HCT116 (cell line): ENCODE measurements around the gene EEF1A2. TPM values are rescaled to one million over a fixed set of nuclear protein-coding genes. Genes with fewer than 3 reads are reported as not detected.

Source experiments
- ATAC-seq: fragments of 200-7000 bp; cut with Tn5 transposase; 2 replicates; pipeline ENCODE4 v1.9.1; 2020; ENCODE audit warnings: mild to moderate bottlenecking, moderate library complexity
- BruUV-seq: library from RNA; stranded (reverse); fragments of 400-500 nt; replicated peaks from 2 replicates; lab custom pipeline; 2021; lab: Mats Ljungman, UMichigan
- CTCF ChIA-PET: fragments of 300-600 bp; sonication (Branson Sonifier 250); formaldehyde crosslinking; loops from one replicate; lab custom pipeline; 2021; ENCODE audit warnings: antibody characterized with exemption; lab: Charles Lee
- POLR2A ChIA-PET: fragments of 300-600, 350-600 bp; sonication (Branson Sonifier 250); formaldehyde crosslinking; loops from one replicate; lab custom pipeline; 2021; ENCODE audit warnings: antibody characterized with exemption; lab: Charles Lee
- RAD21 ChIA-PET, 2 experiments: fragments of 300-600 bp; sonication (Branson Sonifier 250); formaldehyde crosslinking; loops; one replicate each; lab custom pipeline; 2023; ENCODE audit warnings: low total read pairs in 2 of 2; ENCODE audit not compliant: uncharacterized antibody in 2 of 2, unreplicated experiment in 2 of 2, low non-redundant PET in 1 of 2; lab: Charles Lee
- DNase-seq: peaks from one replicate; pipeline ENCODE4 v3.0.0-alpha.2; 2010; ENCODE audit warnings: low read depth, low spot score
- H2AFZ ChIP-seq: fragments of 200-600 bp; shearing (Covaris generic), sonication (generic); 2 replicates; pipeline ENCODE4 v1.6.1; 2017; ENCODE audit warnings: low read depth, mixed run types, mixed read lengths, antibody characterized with exemption, low read length; ENCODE audit not compliant: poor library complexity, severe bottlenecking
- H3K27ac ChIP-seq: 2 replicates; pipeline ENCODE4 v1.5.1; 2012; ENCODE audit warnings: low read depth, low read length
- H3K27me3 ChIP-seq: fragments of 200-600 bp; sonication (generic); 2 replicates; pipeline ENCODE4 v1.6.1; 2016; ENCODE audit warnings: mixed run types, low read length, mixed read lengths; ENCODE audit not compliant: insufficient read depth
- H3K36me3 ChIP-seq, 2 experiments: fragments of 200-500 bp in 1 of 2; fragments of 200-600 bp in 1 of 2; sonication (Bioruptor generic) in 1 of 2; sonication (generic) in 1 of 2; 2 replicates each; pipeline versions ENCODE4 v1.5.1 to v1.6.1; 2014 to 2016; ENCODE audit warnings: low read length in 2 of 2, inconsistent platforms in 1 of 2, mixed read lengths in 1 of 2, mixed run types in 1 of 2; ENCODE audit not compliant: insufficient read depth in 2 of 2, control insufficient read depth in 1 of 2
- H3K4me1 ChIP-seq, 2 experiments: fragments of 200-600 bp in 1 of 2; sonication (generic) in 1 of 2; 2 replicates each; pipeline versions ENCODE4 v1.5.1 to v1.6.1; 2012 to 2017; ENCODE audit warnings: low read length in 2 of 2, inconsistent platforms in 1 of 2, mild to moderate bottlenecking in 1 of 2, mixed read lengths in 1 of 2, mixed run types in 1 of 2, moderate library complexity in 1 of 2; ENCODE audit not compliant: insufficient read depth in 2 of 2, control insufficient read depth in 1 of 2
- H3K4me2 ChIP-seq: fragments of 200-600 bp; sonication (generic); 2 replicates; pipeline ENCODE4 v1.6.1; 2017; ENCODE audit warnings: mixed run types, low read length, mixed read lengths
- H3K4me3 ChIP-seq, 2 experiments: fragments of 200-600 bp in 1 of 2; sonication (generic) in 1 of 2; replicated peaks in 1 of 2; 2 replicates each; pipeline ENCODE4 v1.5.1; 2011 to 2016; ENCODE audit warnings: low read length in 2 of 2, control low read depth in 1 of 2, low read depth in 1 of 2, mild to moderate bottlenecking in 1 of 2, mixed read lengths in 1 of 2, mixed run types in 1 of 2
- H3K79me2 ChIP-seq: fragments of 200-600 bp; sonication (generic); 2 replicates; pipeline ENCODE4 v1.6.1; 2017; ENCODE audit warnings: mild to moderate bottlenecking, mixed run types, low read length, moderate library complexity, mixed read lengths; ENCODE audit not compliant: insufficient read depth
- H3K9ac ChIP-seq: fragments of 200-600 bp; sonication (generic); 2 replicates; pipeline ENCODE4 v1.6.1; 2016; ENCODE audit warnings: low read length, mixed read lengths
- H3K9me2 ChIP-seq: fragments of 200-600 bp; sonication (generic), shearing (Covaris generic); 2 replicates; pipeline ENCODE4 v1.6.1; 2017; ENCODE audit warnings: mixed run types, mild to moderate bottlenecking, moderate library complexity; ENCODE audit not compliant: insufficient read depth
- H3K9me3 ChIP-seq, 2 experiments: fragments of 200-500 bp in 1 of 2; fragments of 200-600 bp in 1 of 2; sonication (Bioruptor generic) in 1 of 2; sonication (generic) in 1 of 2; 2 replicates each; pipeline ENCODE4 v1.6.1; 2014 to 2017; ENCODE audit warnings: low read length in 2 of 2, mixed read lengths in 2 of 2, inconsistent platforms in 1 of 2, low read depth in 1 of 2, mild to moderate bottlenecking in 1 of 2, mixed run types in 1 of 2, moderate library complexity in 1 of 2; ENCODE audit not compliant: control insufficient read depth in 1 of 2, insufficient read depth in 1 of 2
- H4K20me1 ChIP-seq: fragments of 200-600 bp; sonication (generic), shearing (Covaris generic); 2 replicates; pipeline ENCODE4 v1.6.1; 2017; ENCODE audit warnings: mixed run types, mild to moderate bottlenecking, moderate library complexity; ENCODE audit not compliant: insufficient read depth
- CBX3 ChIP-seq: IDR thresholded peaks from 2 replicates; pipeline ENCODE4 v1.6.1; 2012; ENCODE audit warnings: low read depth
- CEBPB ChIP-seq: IDR thresholded peaks from 2 replicates; pipeline ENCODE4 v1.6.1; 2012; ENCODE audit warnings: low read depth
- CTCF ChIP-seq, 3 experiments: fragments of 200-600 bp in 1 of 3; sonication (generic) in 1 of 3; IDR thresholded peaks in 2 of 3; conservative IDR thresholded peaks in 1 of 3; 2 replicates each; pipeline ENCODE4 v1.5.1; 2012 to 2017; ENCODE audit warnings: low read depth in 2 of 3, low read length in 2 of 3, antibody characterized with exemption in 1 of 3, borderline replicate concordance in 1 of 3, control low read depth in 1 of 3, mild to moderate bottlenecking in 1 of 3, mixed read lengths in 1 of 3, mixed run types in 1 of 3, moderate library complexity in 1 of 3; ENCODE audit not compliant: insufficient read depth in 1 of 3
- EGR1 ChIP-seq: IDR thresholded peaks from 2 replicates; pipeline ENCODE4 v1.6.1; 2012; ENCODE audit warnings: low read depth
- EZH2 ChIP-seq: fragments of 200-600 bp; sonication (generic); IDR thresholded peaks from 2 replicates; pipeline ENCODE4 v1.6.1; 2017; ENCODE audit warnings: antibody characterized with exemption, mixed run types
- EZH2phosphoT487 ChIP-seq: fragments of 200-600 bp; IDR thresholded peaks from 2 replicates; pipeline ENCODE4 v1.6.1; 2018; ENCODE audit warnings: antibody characterized with exemption, borderline replicate concordance
- FOSL1 ChIP-seq: IDR thresholded peaks from 2 replicates; pipeline ENCODE4 v1.6.1; 2012; ENCODE audit warnings: low read depth
- RAD21 ChIP-seq: IDR thresholded peaks from 2 replicates; pipeline ENCODE4 v1.6.1; 2012; ENCODE audit warnings: low read depth, mild to moderate bottlenecking
- REST ChIP-seq: IDR thresholded peaks from 2 replicates; pipeline ENCODE4 v1.6.1; 2012; ENCODE audit warnings: low read depth
- SIN3A ChIP-seq: IDR thresholded peaks from 2 replicates; pipeline ENCODE4 v1.6.1; 2012; ENCODE audit warnings: low read depth
- SP1 ChIP-seq: IDR thresholded peaks from 2 replicates; pipeline ENCODE4 v1.6.1; 2012; ENCODE audit warnings: low read depth
- SRF ChIP-seq: IDR thresholded peaks from 2 replicates; pipeline ENCODE4 v1.6.1; 2012; ENCODE audit warnings: low read depth
- TCF7L2 ChIP-seq: IDR thresholded peaks from 2 replicates; pipeline ENCODE4 v1.7.0; 2011; ENCODE audit warnings: borderline replicate concordance, inconsistent platforms; ENCODE audit not compliant: insufficient read depth, insufficient read length; ENCODE audit errors: extremely low read depth
- YY1 ChIP-seq: IDR thresholded peaks from 2 replicates; pipeline ENCODE4 v1.6.1; 2011; ENCODE audit warnings: low read length, low read depth, moderate library complexity, mild to moderate bottlenecking; ENCODE audit not compliant: insufficient replicate concordance; ENCODE audit errors: extremely low read depth
- ZBTB33 ChIP-seq: IDR thresholded peaks from 2 replicates; pipeline ENCODE4 v1.6.1; 2011; ENCODE audit warnings: mild to moderate bottlenecking, low read length, moderate library complexity; ENCODE audit not compliant: insufficient replicate concordance; ENCODE audit errors: extremely low read depth
- ZFX ChIP-seq: fragments of 450-650 bp; IDR thresholded peaks from 2 replicates; pipeline ENCODE4 v1.6.1; 2017
- intact Hi-C: fragments of 100-400 bp; cut with micrococcal nuclease; formaldehyde crosslinking; loops from 2 replicates; pipeline ENCODE4 v1.10.0; 2022
- total RNA-seq: library from RNA; stranded (reverse); gene quantifications from one replicate; pipeline ENCODE4 v1.2.1, GENCODE V29; 2021; ENCODE audit not compliant: unreplicated experiment

The EEF1A2 gene
- total RNA-seq, 1 experiment from 2014 or later, result 454 TPM

GRCh38 chr20:63465380-63466249 lies 33.3 kb downstream of the EEF1A2 start:
- BruUV-seq, result no TSS peak
- Histone ChIP-seq H3K9me3 (no peaks in the 10 kb centered on the region), H3K9ac (no peak overlapping the region), H3K4me1 (peaks cover 4 to 11% of the 10 kb centered on the region in 2 experiments; a peak in 2 of 4 replicates), H3K4me2 (no peak overlapping the region), H4K20me1 (no peaks in the 10 kb centered on the region), H3K27ac (no peak overlapping the region), H2AFZ (no peak overlapping the region), H3K4me3 (no peak overlapping the region), H3K9me2 (no peaks in the 10 kb centered on the region), H3K27me3 (no peaks in the 10 kb centered on the region)
- CTCF ChIA-PET, result no interaction called here
- POLR2A ChIA-PET, result no interaction called here
- no peak for ATAC-seq
- RAD21 ChIA-PET, result no interaction called here
- intact Hi-C loops, result no loop called here
- no peak for DNase-seq
- TF ChIP-seq CBX3, result no peak
- no peak for TF ChIP-seq SRF
- TF ChIP-seq RAD21, result no peak
- no peak for TF ChIP-seq EGR1
- TF ChIP-seq CEBPB, result no peak
- no peak for TF ChIP-seq EZH2phosphoT487
- no peak for TF ChIP-seq REST
- no peak for TF ChIP-seq TCF7L2
- no peak for TF ChIP-seq EZH2
- TF ChIP-seq ZFX, result no peak
- no peak for TF ChIP-seq FOSL1
- no peak for TF ChIP-seq SIN3A
- TF ChIP-seq SP1, result no peak
- no peak for TF ChIP-seq ZBTB33
- TF ChIP-seq CTCF (IDR thresholded peaks at IDR 0.05 in 2 of 3, conservative IDR thresholded peaks at IDR 0.05 in 1 of 3; ENCODE audit: borderline replicate concordance in 1 of 3, insufficient read depth in 1 of 3, low read depth in 2 of 3, low read length in 2 of 3), result no peak
- no peak for TF ChIP-seq YY1
- TF ChIP-seq, all 23 proteins: peak for 0
- no peaks in the 10 kb centered on the region for H3K36me3 ChIP-seq
- peaks cover 78% of the 10 kb centered on the region for H3K79me2 ChIP-seq
